Muscle layer of duodenum (tissue), 2 donors: ENCODE data around the gene FAM234A.

Experiments
- H3K27ac ChIP-seq: one replicate; pipeline ENCODE4 v1.7.0; 2013; ENCODE audit warnings: mild to moderate bottlenecking, low read length
- H3K27me3 ChIP-seq: one replicate; pipeline ENCODE4 v1.7.0; 2013; ENCODE audit warnings: low read depth, mild to moderate bottlenecking, control low read depth, low read length
- H3K36me3 ChIP-seq, 2 donors: one replicate each; pipeline ENCODE4 v1.7.0; 2013; ENCODE audit warnings: low read length in 2 of 2, control low read depth in 1 of 2, mild to moderate bottlenecking in 1 of 2; ENCODE audit not compliant: insufficient read depth in 2 of 2, control insufficient read depth in 1 of 2
- H3K4me1 ChIP-seq, 2 donors: one replicate each; pipeline ENCODE4 v1.7.0; 2013; ENCODE audit warnings: low read length in 2 of 2, mild to moderate bottlenecking in 2 of 2, control low read depth in 1 of 2, moderate library complexity in 1 of 2; ENCODE audit not compliant: insufficient read depth in 2 of 2, control insufficient read depth in 1 of 2
- H3K4me3 ChIP-seq, 2 donors: one replicate each; pipeline ENCODE4 v1.7.0; 2013; ENCODE audit warnings: low read length in 2 of 2, low read depth in 1 of 2, mild to moderate bottlenecking in 1 of 2
- H3K9me3 ChIP-seq, 2 donors: one replicate each; pipeline ENCODE4 v1.7.0; 2013; ENCODE audit warnings: low read length in 2 of 2, control low read depth in 1 of 2, mild to moderate bottlenecking in 1 of 2; ENCODE audit not compliant: control insufficient read depth in 1 of 2
- donor health status: healthy.

The FAM234A gene

DNA sequence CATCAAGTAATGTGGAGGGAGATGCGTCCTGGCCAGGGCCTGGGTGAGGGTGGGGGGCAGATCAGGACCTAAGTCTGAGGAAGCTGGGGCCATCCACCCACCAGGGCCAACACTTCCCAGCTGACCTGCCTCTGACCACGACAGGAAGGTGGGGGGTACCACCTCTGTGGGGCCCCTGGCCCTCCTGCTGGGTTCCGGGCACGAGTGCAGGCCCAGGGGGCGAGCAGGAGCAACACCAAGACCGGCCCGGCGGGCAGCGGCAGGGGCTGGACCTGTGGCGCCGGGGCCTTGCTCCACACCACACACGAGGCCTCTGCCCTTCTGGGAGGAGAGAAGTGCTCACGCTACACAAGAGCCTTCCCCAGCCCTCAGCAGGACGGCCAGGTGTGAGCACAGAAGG lies 61.7 kb downstream of the FAM234A start:
- Histone ChIP-seq H3K4me1 (no peaks in the 10 kb centered on the region), H3K36me3 (peaks cover 3 to 54% of the 10 kb centered on the region in 2 donors)

GRCh38 chr16:296806-297510 lies 62.3 kb downstream of the FAM234A start:
- Histone ChIP-seq H3K4me1 (no peaks in the 10 kb centered on the region), H3K27ac (no peak overlapping the region), H3K4me3 (no peak overlapping the region), H3K27me3 (no peaks in the 10 kb centered on the region), H3K9me3 (no peaks in the 10 kb centered on the region), H3K36me3 (peaks cover 4 to 53% of the 10 kb centered on the region in 2 donors)

More for the DNA sequence above, 61.7 kb downstream of the FAM234A start:
- Histone ChIP-seq H3K4me3 (no peak overlapping the region), H3K27ac (no peak overlapping the region), H3K27me3 (no peaks in the 10 kb centered on the region), H3K9me3 (no peaks in the 10 kb centered on the region)

- H3K27ac ChIP-seq: no peak overlapping the region
- H3K27me3 ChIP-seq: no peaks in the 10 kb centered on the region
- H3K36me3 ChIP-seq: peaks cover 12 to 51% of the 10 kb centered on the region in 2 donors
These were observed 63.2 kb downstream of the FAM234A start for GRCh38 chr16:297832-298231.

DNA sequence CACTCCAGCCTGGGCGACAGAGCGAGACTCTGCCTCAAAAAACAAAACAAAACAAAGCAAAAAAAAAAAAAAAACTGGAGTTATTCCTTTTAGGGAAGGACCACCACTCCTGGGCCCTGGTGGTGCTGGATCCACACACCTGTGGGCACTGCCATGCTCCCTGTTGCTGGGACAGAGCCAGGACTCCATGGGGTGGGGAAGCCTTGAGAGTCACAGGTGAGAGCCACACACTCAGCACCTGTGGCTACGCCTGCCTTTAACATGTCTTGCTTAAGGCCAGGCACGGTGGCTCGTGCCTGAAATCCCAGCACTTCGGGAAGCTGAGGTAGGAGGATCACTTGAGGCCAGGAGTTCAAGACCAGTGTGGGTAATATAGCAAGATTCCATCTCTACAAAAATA lies 66.6 kb downstream of the FAM234A start:
- no peaks in the 10 kb centered on the region for H3K27me3 ChIP-seq
- no peaks in the 10 kb centered on the region for H3K4me1 ChIP-seq
- H3K4me3 ChIP-seq: no peak overlapping the region
- H3K9me3 ChIP-seq: no peaks in the 10 kb centered on the region
- H3K36me3 ChIP-seq: peaks cover 12 to 54% of the 10 kb centered on the region in 2 donors
- no peak overlapping the region for H3K27ac ChIP-seq

More at GRCh38 chr16:297832-298231, 63.2 kb downstream of the FAM234A start:
- no peaks in the 10 kb centered on the region for H3K9me3 ChIP-seq
- no peaks in the 10 kb centered on the region for H3K4me1 ChIP-seq
- H3K4me3 ChIP-seq: no peak overlapping the region

DNA sequence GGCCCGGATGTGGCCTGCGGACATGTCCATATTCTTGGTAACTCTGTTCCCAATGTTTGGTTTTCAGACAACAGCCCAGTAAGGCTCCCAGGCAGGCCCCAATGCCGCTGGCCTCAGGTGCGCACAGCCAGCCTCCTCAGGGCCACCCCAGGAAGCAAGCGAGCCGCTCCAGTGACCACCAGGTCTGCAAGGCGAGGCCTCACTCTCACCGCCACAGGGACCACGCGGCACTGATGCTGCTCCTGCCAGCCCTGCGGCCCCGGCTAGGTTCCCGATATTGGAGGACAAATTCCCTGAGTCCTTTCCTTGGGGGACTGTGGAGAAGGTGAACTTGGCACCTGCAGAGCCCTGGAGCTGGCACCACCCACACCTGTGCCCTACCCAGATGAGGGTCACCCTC lies 67.3 kb downstream of the FAM234A start:
- Histone ChIP-seq H3K4me1 (no peaks in the 10 kb centered on the region), H3K4me3 (no peak overlapping the region), H3K36me3 (peaks cover 12 to 54% of the 10 kb centered on the region in 2 donors), H3K27ac (no peak overlapping the region), H3K9me3 (no peaks in the 10 kb centered on the region), H3K27me3 (no peaks in the 10 kb centered on the region)

- no peak overlapping the region for H3K4me3 ChIP-seq
- H3K9me3 ChIP-seq: no peaks in the 10 kb centered on the region
- H3K4me1 ChIP-seq: no peaks in the 10 kb centered on the region
- no peak overlapping the region for H3K27ac ChIP-seq
- H3K36me3 ChIP-seq: peaks cover 24 to 60% of the 10 kb centered on the region in 2 donors
- no peaks in the 10 kb centered on the region for H3K27me3 ChIP-seq
These were observed 69.3 kb downstream of the FAM234A start for GRCh38 chr16:303760-304505.

DNA sequence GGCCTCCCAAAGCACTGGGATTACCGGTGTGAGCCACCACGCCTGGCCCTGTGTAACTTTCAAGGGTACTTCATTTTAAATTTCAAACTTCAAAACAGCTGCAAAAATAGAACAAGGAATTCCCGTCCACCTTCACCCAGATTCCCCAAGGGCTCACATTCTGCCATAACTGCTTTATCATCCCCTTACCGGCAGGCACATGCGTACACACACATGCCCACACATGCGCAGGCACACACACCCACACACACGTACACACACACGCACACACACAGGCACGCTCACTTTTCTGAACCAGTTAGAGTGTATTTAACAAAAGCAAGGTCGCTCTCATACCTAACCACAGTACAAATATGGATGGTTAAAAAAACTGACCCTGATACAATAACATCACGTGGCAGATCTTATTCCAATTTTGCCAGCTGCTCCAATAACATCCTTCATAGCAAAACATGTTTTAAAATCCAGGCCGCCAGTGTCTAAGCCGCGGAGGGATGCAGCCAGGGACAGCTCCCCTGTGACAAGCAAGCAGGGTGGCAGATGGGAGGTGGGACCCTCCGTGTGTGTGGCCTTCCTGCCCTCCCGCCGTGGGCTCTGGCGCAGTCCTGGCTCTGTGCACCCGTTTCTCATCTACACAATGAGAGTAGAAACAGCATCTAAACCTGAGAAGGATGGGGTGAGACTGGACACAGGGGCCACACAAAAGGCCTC lies 71.5 kb downstream of the FAM234A start:
- no peak overlapping the region for H3K27ac ChIP-seq
- H3K4me3 ChIP-seq: no peak overlapping the region
- no peaks in the 10 kb centered on the region for H3K9me3 ChIP-seq
- no peaks in the 10 kb centered on the region for H3K27me3 ChIP-seq
- no peaks in the 10 kb centered on the region for H3K4me1 ChIP-seq
- H3K36me3 ChIP-seq: peaks cover 25 to 64% of the 10 kb centered on the region in 2 donors

DNA sequence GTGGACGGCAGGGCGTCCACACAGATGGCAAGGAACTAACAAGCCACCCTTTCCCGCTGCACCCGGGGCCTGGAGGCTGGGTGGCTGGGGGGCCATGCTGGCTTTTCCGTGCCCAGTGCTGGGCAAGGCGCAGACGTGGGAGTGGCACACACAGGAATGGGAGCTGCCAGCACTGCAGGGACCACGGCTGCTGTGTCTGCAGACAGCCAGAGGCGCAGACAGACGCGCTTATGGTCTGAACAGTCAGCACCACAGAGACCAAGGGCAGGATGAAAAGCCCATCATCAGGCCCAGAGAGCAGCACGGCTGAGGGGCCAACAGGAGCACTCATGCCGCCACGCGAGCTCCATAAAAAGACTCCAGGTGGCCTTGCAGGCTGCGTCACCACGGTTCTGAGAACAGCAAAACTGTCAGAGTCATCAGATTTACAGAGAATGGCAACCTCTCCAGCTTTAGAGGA lies 72.3 kb downstream of the FAM234A start:
- peaks cover 24 to 63% of the 10 kb centered on the region in 2 donors for H3K36me3 ChIP-seq
- no peak overlapping the region for H3K4me3 ChIP-seq
- H3K27me3 ChIP-seq: no peaks in the 10 kb centered on the region
- no peak overlapping the region for H3K27ac ChIP-seq
- H3K4me1 ChIP-seq: no peaks in the 10 kb centered on the region
- H3K9me3 ChIP-seq: no peaks in the 10 kb centered on the region

- Histone ChIP-seq H3K4me1 (no peaks in the 10 kb centered on the region), H3K27ac (no peak overlapping the region), H3K36me3 (peaks cover 18 to 64% of the 10 kb centered on the region in 2 donors), H3K27me3 (no peaks in the 10 kb centered on the region), H3K4me3 (no peak overlapping the region), H3K9me3 (no peaks in the 10 kb centered on the region)
These were observed 73.2 kb downstream of the FAM234A start for GRCh38 chr16:307691-308312.

DNA sequence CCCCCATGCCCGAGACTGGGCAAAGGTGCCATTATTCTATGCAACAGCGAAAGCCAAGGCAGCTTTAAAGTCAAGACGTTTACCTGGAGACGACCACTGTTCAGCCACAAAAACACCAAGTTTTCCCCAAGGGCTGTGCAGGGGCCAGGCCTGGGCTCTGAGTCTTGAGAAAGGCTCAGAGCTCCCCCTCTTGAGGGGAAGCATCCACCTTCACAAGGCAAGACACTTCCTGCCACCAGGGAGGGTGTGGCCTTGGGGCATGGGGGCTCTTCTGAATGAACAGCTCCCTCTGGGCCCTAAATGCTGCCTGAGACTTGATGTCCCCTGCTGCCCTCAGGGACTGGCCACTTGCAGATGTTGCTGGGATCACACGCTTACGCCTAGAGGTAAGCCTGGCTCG lies 74.9 kb downstream of the FAM234A start:
- Histone ChIP-seq H3K4me3 (no peak overlapping the region), H3K4me1 (no peaks in the 10 kb centered on the region), H3K27me3 (no peaks in the 10 kb centered on the region), H3K27ac (no peak overlapping the region), H3K9me3 (no peaks in the 10 kb centered on the region), H3K36me3 (peaks cover 35 to 68% of the 10 kb centered on the region in 2 donors)

- H3K27ac ChIP-seq: no peak overlapping the region
- no peak overlapping the region for H3K4me3 ChIP-seq
- H3K36me3 ChIP-seq: peaks cover 35 to 61% of the 10 kb centered on the region in 2 donors
- no peaks in the 10 kb centered on the region for H3K4me1 ChIP-seq
- H3K9me3 ChIP-seq: no peaks in the 10 kb centered on the region
- no peaks in the 10 kb centered on the region for H3K27me3 ChIP-seq
These were observed 77.1 kb downstream of the FAM234A start for GRCh38 chr16:311725-312124.
